Omental fat pad (tissue), 4 donors: ENCODE results near the gene DUS1L. TPM values are rescaled to one million over a fixed set of nuclear protein-coding genes. Genes with fewer than 3 reads are reported as not detected.

ENCODE experiments used
- ATAC-seq: fragments of 150-250 bp; one replicate; pipeline ENCODE4 v1.9.1; 2016; ENCODE audit warnings: mild to moderate bottlenecking, moderate library complexity; ENCODE audit not compliant: low FRiP score
- DNase-seq: peaks from one replicate; pipeline ENCODE4 v3.0.0-alpha.2; 2019; ENCODE audit warnings: low spot score
- CTCF ChIP-seq, 3 donors: fragments of 450-650 bp; IDR thresholded peaks; one replicate each; pipeline ENCODE4 v1.5.1; 2016 to 2017; ENCODE audit warnings: antibody characterized with exemption in 3 of 3, mild to moderate bottlenecking in 3 of 3, moderate library complexity in 2 of 3
- total RNA-seq, 4 donors: library from RNA; depleted of rRNA; stranded (reverse); fragments of >200 nt; gene quantifications; one replicate each; pipeline ENCODE4 v1.1.0, GENCODE V29; 2016

Gene DUS1L
- total RNA-seq, 4 donors from 2014 or later = 58.1 to 90.3 (median 85.7) TPM

GRCh38 chr17:82105882-82106687, 40.5 kb upstream of the DUS1L start:
- DNase-seq = no peak
- ATAC-seq = peak; percentile 34
- no peak for TF ChIP-seq CTCF (IDR thresholded peaks at IDR 0.05)

- ATAC-seq (no peak), DNase-seq (no peak)
- no peak for TF ChIP-seq CTCF (IDR thresholded peaks at IDR 0.05)
These were observed 39.8 kb upstream of the DUS1L start for GRCh38 chr17:82105417-82105881.

GRCh38 chr17:82104797-82105416, 39.3 kb upstream of the DUS1L start:
- DNase-seq = no peak
- no peak for ATAC-seq
- TF ChIP-seq CTCF (IDR thresholded peaks at IDR 0.05) = no peak

GRCh38 chr17:82103553-82104451, 38.2 kb upstream of the DUS1L start:
- ATAC-seq = peak; percentile 49
- no peak for TF ChIP-seq CTCF (IDR thresholded peaks at IDR 0.05)
- DNase-seq = no peak

GRCh38 chr17:82101767-82102679, 36.4 kb upstream of the DUS1L start:
- ATAC-seq = no peak
- no peak for TF ChIP-seq CTCF (IDR thresholded peaks at IDR 0.05)
- DNase-seq = no peak

GRCh38 chr17:82101301-82101715, 35.7 kb upstream of the DUS1L start:
- no peak for TF ChIP-seq CTCF (IDR thresholded peaks at IDR 0.05)
- no peak for ATAC-seq
- no peak for DNase-seq
